GM21825 (cell line): Measurements from ENCODE around the gene COL5A1.
"Not testable (repeated sequence)": the region's sequence is repeated elsewhere in the genome, so short reads cannot be mapped to it uniquely, and the experiment has no call there.

ENCODE experiments used
- ATAC-seq: cut with Tn5 transposase; IDR thresholded peaks from one replicate; pipeline ENCODE4 v1.9.1; 2021; ENCODE audit warnings: mild to moderate bottlenecking, moderate library complexity; ENCODE audit not compliant: unreplicated experiment

The COL5A1 gene

GRCh38 chr9:134847138-134847537, 205.5 kb downstream of the COL5A1 start:
- no peak for ATAC-seq

DNA sequence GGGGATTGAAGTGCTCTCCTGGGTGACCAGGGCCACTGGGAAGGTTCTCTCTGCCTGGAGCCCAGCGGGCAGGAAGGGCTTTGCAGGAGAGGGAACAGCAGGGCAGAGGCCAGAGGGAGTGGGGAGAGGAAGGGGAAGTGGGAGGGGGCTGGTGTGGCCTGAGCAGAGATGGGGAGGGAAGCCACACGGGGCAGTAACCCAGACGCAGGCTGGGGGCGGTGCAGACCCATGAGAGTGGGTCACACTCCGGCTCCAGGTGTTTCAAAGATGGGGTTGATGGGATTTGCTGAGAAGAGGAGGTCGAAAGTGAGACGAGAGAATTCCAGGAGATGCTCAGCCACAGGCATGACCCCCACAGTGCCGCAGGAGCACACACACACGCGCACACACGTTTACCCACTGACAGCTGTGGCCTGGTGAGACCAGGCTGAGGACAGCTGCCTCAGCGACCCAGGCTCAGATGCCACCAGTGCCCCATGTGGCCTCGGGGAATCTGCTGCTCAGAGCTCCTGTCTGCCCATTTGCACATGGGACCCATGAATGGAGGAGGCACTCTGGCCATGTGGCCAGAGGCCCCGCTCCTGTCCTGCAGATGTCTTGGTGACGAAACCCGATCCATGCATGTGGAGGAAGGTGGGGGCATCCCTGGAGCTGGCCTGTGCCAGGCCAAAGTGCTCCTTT, 206.3 kb downstream of the COL5A1 start:
- no peak for ATAC-seq

DNA sequence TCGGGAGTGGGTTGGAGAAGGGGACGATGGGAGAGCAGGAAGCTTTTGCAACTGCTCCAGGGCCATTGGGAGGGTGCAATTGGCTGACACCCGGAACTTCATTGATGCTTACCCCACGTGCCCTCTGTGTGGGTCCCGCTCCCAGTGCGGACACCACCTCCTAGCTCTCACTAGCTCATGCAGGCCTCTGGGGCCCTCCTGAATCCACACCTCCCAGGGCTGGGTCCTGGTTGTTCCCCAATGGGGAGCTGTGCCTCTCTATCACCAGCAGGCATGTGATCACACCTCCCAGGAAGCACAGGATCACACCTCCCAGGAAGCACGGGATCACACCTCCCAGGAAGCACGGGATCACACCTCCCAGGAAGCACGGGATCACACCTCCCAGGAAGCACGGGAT, 206.9 kb downstream of the COL5A1 start:
- no peak for ATAC-seq

GRCh38 chr9:134850611-134851010, 209.0 kb downstream of the COL5A1 start:
- ATAC-seq, result no peak

DNA sequence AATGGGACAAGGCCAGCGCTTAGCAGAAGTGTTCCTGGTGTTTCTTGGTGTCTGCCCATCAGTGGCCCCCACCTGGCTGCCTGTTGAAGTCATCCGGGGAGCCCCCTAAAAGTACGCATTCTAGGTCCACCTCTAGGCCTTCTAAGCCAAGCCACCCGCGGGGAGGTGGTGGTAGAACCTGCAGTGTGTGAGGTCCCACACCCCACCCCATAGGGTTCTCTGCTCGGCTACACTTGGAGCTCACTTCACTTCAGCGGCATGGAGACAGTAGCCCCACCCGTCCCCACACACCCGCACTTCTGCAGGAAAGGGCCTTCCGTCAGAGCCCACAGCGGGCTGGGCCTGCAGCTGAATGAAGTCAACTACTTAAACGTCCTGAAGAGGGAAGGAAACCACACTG, 209.4 kb downstream of the COL5A1 start:
- no peak for ATAC-seq

GRCh38 chr9:134852906-134853654, 211.5 kb downstream of the COL5A1 start:
- no peak for ATAC-seq

GRCh38 chr9:134853893-134854292, 212.3 kb downstream of the COL5A1 start:
- ATAC-seq, result no peak

DNA sequence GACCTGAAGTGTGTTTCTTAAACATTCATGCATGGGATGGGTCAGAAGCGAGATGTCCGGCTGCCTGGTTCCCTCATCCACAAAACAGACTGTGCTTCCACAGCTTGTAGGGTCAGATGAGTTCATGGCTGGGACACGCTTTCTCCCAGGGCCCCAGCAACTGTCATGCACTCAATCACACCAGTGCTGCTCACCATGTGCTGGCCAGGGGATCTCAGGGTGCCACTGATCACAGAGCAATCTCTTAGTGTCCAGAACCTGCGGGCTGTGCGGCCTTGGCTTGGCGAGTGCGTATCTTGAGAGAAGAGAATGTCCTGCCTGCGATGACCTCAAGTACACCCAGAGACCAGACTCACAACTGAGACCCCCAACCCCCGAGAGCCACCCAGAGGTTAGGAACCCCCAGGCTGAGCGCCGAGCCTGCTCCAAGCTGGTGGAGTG, 213.0 kb downstream of the COL5A1 start:
- no peak for ATAC-seq

- no peak for ATAC-seq
Observed at GRCh38 chr9:134855231-134855899, 213.8 kb downstream of the COL5A1 start.

DNA sequence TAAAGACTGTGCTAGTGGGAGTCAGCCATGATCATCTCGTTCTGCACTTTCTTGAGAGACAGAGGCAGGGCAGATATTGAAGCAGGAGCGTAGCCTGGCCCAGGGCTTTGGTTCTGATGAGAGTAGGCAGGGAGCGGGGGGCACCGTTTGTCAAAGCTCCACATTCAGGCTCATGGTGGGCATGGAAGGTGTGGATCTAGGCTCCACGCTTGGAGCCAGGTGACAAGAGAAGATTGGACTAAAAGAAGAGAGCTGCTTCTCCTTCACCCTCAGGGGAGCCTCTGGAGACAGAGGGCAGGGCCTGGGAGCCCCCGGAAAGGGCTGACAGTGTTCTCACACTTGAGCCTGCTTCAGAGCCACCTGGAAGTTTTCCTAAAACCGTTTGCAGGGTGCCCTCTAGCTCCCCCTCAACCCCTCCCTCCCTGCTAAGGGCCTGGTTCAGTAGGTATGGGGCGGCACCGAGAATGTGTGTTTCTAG, 214.3 kb downstream of the COL5A1 start:
- ATAC-seq, result no peak

DNA sequence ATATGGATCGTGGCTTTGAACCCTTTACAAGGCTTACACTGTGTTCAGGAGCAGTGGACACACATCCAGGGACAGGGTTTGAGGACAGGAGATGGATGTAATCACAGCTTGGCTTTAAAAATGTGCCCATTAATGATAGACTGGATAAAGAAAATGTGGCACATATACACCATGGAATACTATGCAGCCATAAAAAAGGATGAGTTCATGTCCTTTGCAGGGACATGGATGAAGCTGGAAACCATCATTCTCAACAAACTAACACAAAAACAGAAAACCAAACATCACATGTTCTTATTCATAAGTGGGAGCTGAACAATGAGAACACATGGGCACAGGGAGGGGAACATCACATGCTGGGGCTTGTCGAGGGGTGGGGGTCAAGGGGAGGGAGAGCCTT, 215.8 kb downstream of the COL5A1 start:
- ATAC-seq, result not testable (repeated sequence)

- ATAC-seq, result peak; percentile 82
Observed at GRCh38 chr9:134858051-134858841, 216.6 kb downstream of the COL5A1 start.

DNA sequence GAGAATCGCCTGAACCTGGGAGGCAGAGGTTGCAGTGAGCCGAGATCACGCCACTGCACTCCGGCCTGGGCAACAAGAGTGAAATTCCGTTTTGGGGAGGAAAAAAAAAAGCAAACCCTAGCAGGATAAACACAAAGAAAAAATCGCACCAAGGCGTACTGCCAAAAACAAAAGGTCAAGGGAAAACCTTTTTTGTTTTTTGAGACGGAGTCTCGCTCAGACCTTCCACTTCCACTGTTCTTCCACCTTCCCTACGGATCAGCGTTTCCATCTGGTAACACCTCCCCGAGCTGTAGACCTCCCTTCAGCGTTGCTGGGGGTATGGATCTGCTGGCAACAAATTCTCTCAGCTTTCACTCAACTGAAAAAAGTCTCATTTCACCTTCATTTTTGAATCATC, 218.9 kb downstream of the COL5A1 start:
- ATAC-seq, result no peak

DNA sequence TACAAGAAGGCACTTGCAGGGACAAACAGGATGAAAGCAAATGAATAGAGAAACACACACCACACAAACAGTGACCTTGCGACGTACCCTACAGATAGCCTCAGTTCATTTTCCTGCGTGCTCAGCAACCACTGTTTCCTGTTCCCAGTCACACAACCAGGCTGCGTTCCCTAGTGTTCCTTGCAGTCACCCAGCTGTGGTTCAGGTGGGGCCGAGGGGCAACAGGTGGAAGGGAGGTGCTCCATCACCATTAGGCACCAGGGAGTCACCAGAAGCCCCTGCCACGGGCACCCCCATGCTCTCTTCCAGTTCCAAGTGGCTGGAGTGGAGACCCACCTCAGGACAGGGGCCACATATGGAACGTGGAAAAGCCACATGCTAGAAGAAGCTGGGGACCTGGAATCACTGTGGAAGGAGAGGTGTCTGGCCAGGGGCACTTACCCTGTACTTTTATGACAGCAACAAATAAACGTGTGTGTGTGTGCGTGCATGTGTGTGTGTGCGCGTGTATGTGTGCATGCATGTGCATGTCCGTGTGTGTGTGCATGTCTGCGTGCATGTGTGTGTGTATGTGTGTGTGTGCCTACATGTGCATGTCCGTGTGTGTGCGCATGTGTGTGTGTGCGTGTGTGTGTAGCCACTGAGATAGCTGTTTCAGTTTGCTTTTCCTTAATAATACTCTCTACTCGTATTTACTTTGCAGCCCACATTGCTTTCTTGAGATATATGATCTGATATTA, 220.2 kb downstream of the COL5A1 start:
- ATAC-seq, result no peak

DNA sequence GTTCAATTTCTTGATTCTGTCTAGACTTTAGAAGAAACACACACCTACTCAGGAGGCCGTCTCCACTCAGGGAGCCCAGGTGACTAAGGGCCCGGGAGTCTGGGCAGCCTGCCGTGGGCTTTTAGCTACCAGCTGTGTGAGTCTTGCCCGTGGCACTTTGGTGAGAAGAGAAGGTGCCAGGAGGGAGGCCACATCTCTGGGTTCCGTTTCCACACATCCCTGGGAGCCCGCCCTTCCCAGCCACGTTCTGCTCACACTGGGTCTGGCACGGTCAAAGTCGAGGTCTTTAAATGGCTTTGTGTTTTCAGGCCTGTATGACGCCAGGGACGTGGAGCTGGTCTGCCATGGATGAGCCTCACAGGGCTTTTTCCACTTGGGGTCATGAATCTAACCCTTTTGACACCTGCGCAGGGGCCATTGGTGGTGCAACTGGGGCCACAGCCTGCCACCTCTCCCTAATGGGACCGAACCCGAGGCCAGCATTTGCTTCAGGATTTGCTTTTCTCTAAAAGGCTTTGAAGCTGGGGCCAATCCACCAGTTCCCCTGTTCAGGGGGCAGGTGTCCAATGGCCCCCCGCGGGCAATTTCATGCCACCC, 221.8 kb downstream of the COL5A1 start:
- no peak for ATAC-seq

DNA sequence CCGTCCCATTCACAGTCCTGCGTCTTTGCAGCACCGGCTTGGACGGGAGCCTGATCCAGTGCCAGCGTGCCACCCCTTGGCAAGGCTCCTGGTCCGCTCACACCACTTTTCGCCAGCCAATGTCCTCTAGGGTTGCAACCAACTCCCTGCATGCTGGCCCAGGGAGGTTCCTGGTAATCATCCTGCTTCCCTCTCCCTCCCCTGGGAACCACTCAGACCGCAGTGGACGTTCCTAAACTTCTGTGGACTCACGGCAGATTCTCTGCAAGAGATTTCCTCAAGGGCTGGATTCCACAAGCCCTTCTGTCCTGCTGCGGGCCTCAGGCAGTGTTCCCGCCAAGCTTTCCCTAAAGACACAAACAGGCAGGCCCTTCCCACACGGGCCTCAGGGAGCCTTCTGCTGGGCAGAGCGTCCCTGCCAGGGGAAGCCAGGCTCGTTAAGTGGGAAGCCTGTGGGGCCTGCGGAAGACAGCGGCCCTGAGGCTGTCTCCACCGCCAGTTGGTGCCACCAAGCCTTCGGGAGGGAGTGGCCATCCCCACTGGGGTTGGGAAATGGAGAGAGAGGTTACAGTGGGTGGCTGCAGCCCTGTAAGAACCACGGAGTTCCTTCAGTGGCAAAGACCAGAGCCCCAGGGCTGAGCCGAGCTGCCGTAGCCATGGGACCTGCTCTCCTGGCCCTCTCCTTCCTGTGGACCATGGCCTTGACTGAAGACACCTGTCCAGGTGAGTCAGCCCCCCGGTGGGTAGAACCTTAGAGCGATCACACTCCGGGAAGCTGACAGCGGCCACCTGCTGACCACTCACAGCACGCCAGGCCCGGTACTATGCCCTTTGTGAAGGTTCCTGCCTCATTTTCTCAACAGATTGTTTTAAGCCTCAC, 222.6 kb downstream of the COL5A1 start:
- ATAC-seq, result no peak

- no peak for ATAC-seq
Observed at GRCh38 chr9:134864821-134865190, 223.2 kb downstream of the COL5A1 start.

GRCh38 chr9:134867917-134868750, 226.5 kb downstream of the COL5A1 start:
- no peak for ATAC-seq
